PC-9 (cell line): ENCODE results near the gene SSR3. TPM values are rescaled to one million over a fixed set of nuclear protein-coding genes. Genes with fewer than 3 reads are reported as not detected.

Source experiments
- BruUV-seq: library from RNA; stranded (reverse); fragments of 400-500 nt; replicated peaks from 2 replicates; lab custom pipeline; 2021; lab: Mats Ljungman, UMichigan
- CTCF ChIA-PET: fragments of 300-600 bp; sonication (Branson Sonifier 250); formaldehyde crosslinking; loops from one replicate; lab custom pipeline; 2022; ENCODE audit warnings: antibody characterized with exemption; lab: Charles Lee
- POLR2A ChIA-PET: fragments of 300-600 bp; sonication (Branson Sonifier 250); formaldehyde crosslinking; loops from one replicate; lab custom pipeline; 2022; ENCODE audit warnings: antibody characterized with exemption; ENCODE audit not compliant: unreplicated experiment; lab: Charles Lee
- DNase-seq, 2 experiments: peaks; one replicate each; pipeline versions ENCODE4 v3.0.0 to v3.0.0-alpha.2; 2015 to 2022; ENCODE audit warnings: mixed read lengths in 1 of 2
- H2AFZ ChIP-seq: fragments of 200-600 bp; sonication (generic); 2 replicates; pipeline ENCODE4 v1.8.1; 2017; ENCODE audit warnings: antibody characterized with exemption
- H3F3A ChIP-seq: fragments of 200-600 bp; sonication (generic); 2 replicates; pipeline ENCODE4 v1.8.1; 2017; ENCODE audit warnings: antibody characterized with exemption, mild to moderate bottlenecking, low read depth; ENCODE audit not compliant: insufficient read depth
- H3K27ac ChIP-seq: fragments of 200-600 bp; sonication (generic); 2 replicates; pipeline ENCODE4 v1.6.1; 2016; ENCODE audit warnings: mixed run types
- H3K27me3 ChIP-seq: fragments of 200-600 bp; sonication (generic); 2 replicates; pipeline ENCODE4 v1.6.1; 2016; ENCODE audit warnings: low read depth, mixed run types; ENCODE audit not compliant: insufficient read depth
- H3K36me3 ChIP-seq: fragments of 200-600 bp; sonication (generic); 2 replicates; pipeline ENCODE4 v1.6.1; 2016; ENCODE audit warnings: low read depth, mixed run types
- H3K4me1 ChIP-seq: fragments of 200-600 bp; sonication (generic); replicated peaks from 2 replicates; pipeline ENCODE4 v1.6.1; 2016; ENCODE audit warnings: mixed run types; ENCODE audit not compliant: insufficient read depth
- H3K4me2 ChIP-seq: fragments of 200-600 bp; sonication (generic); 2 replicates; pipeline ENCODE4 v1.6.1; 2017; ENCODE audit warnings: mixed run types
- H3K4me3 ChIP-seq: fragments of 200-600 bp; sonication (generic); 2 replicates; pipeline ENCODE4 v1.6.1; 2016; ENCODE audit warnings: mixed run types
- H3K79me2 ChIP-seq: fragments of 200-600 bp; sonication (generic); 2 replicates; pipeline ENCODE4 v1.6.1; 2017; ENCODE audit warnings: low read depth, mixed run types
- H3K9me2 ChIP-seq: fragments of 200-600 bp; sonication (generic); 2 replicates; pipeline ENCODE4 v1.8.1; 2017; ENCODE audit warnings: mild to moderate bottlenecking; ENCODE audit not compliant: insufficient read depth
- H3K9me3 ChIP-seq: fragments of 200-600 bp; sonication (generic); 2 replicates; pipeline ENCODE4 v1.8.1; 2016; ENCODE audit warnings: low read depth; ENCODE audit not compliant: insufficient read depth
- H4K20me1 ChIP-seq: fragments of 200-600 bp; sonication (generic); 2 replicates; pipeline ENCODE4 v1.8.1; 2017; ENCODE audit not compliant: insufficient read depth
- CTCF ChIP-seq: fragments of 200-600 bp; sonication (generic); conservative IDR thresholded peaks from 2 replicates; pipeline ENCODE4 v1.6.1; 2017; ENCODE audit warnings: mixed run types, antibody characterized with exemption, mild to moderate bottlenecking, moderate library complexity
- EZH2 ChIP-seq: fragments of 200-600 bp; sonication (generic); IDR thresholded peaks from 2 replicates; pipeline ENCODE4 v1.8.0; 2017; ENCODE audit warnings: antibody characterized with exemption, low read depth
- intact Hi-C: fragments of 100-400 bp; cut with micrococcal nuclease; formaldehyde crosslinking; loops from one replicate; pipeline ENCODE4 v1.10.0; 2022; ENCODE audit not compliant: unreplicated experiment
- total RNA-seq: library from RNA; stranded (reverse); gene quantifications from 2 replicates; pipeline ENCODE4 v1.2.3, GENCODE V29; 2021

The SSR3 gene
- total RNA-seq, 1 experiment from 2014 or later: 152 TPM

DNA sequence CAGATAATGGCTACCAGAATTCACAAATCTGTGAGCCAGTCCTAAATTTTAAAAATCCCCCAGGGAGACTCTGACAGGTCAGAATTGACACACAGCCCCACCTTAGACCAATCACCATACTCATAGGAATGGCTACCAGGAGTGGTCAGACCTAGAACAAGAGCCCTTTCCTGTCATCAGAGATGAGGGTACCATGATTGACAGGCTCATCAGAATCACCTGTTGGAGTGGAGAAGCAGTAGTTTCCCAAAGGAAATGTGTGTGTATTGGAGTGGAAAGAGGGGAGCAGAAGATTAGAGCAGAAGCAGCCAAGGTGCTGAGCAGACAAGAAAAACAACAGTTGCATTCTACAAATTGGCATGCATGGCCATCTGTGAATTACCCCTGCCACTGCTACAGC is 27.0 kb upstream of the SSR3 start:
- Histone ChIP-seq H3K79me2 (no peaks in the 10 kb centered on the region), H3K9me2 (no peaks in the 10 kb centered on the region), H3K9me3 (no peaks in the 10 kb centered on the region), H3K4me1 (no peaks in the 10 kb centered on the region), H3F3A (no peaks in the 10 kb centered on the region), H3K27ac (no peak overlapping the region), H3K4me2 (no peak overlapping the region), H2AFZ (no peak overlapping the region), H3K27me3 (no peaks in the 10 kb centered on the region), H3K4me3 (no peak overlapping the region), H3K36me3 (no peaks in the 10 kb centered on the region), H4K20me1 (no peaks in the 10 kb centered on the region)
- DNase-seq: no peak
- TF ChIP-seq EZH2: no peak
- TF ChIP-seq CTCF: no peak
- ChIA-PET CTCF (no interaction called here), POLR2A (no interaction called here)
- no TSS peak for BruUV-seq
- intact Hi-C loops: no loop called here

DNA sequence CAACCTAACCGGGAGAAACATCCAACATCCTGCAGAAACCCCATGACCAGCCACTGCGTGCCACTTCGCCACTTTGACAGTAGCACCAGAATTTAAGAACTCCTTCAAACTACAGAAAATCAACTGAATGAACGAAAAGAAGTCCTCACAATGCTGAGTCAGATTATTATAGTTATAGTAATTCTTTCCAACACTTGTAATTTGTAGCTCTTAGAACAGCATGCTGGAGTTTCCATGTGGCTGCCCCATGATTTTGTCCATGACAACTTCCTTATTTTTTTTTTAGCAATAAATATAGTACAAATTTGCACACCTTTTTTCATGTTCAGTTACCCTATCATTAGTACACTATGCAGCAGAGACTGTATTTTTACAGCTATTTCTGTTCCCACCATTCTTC is 26.1 kb upstream of the SSR3 start:
- H3K4me3 ChIP-seq: no peak overlapping the region
- H3K4me2 ChIP-seq: no peak overlapping the region
- H2AFZ ChIP-seq: no peak overlapping the region
- H3K27me3 ChIP-seq: no peaks in the 10 kb centered on the region
- H4K20me1 ChIP-seq: no peaks in the 10 kb centered on the region
- POLR2A ChIA-PET: no interaction called here
- no peaks in the 10 kb centered on the region for H3K9me3 ChIP-seq
- no peaks in the 10 kb centered on the region for H3K4me1 ChIP-seq
- H3K27ac ChIP-seq: no peak overlapping the region
- H3K9me2 ChIP-seq: no peaks in the 10 kb centered on the region
- DNase-seq: no peak
- H3K36me3 ChIP-seq: no peaks in the 10 kb centered on the region
- intact Hi-C loops: no loop called here
- TF ChIP-seq EZH2: no peak
- no peak for TF ChIP-seq CTCF
- no peaks in the 10 kb centered on the region for H3K79me2 ChIP-seq
- H3F3A ChIP-seq: no peaks in the 10 kb centered on the region
- CTCF ChIA-PET: no interaction called here
- no TSS peak for BruUV-seq

DNA sequence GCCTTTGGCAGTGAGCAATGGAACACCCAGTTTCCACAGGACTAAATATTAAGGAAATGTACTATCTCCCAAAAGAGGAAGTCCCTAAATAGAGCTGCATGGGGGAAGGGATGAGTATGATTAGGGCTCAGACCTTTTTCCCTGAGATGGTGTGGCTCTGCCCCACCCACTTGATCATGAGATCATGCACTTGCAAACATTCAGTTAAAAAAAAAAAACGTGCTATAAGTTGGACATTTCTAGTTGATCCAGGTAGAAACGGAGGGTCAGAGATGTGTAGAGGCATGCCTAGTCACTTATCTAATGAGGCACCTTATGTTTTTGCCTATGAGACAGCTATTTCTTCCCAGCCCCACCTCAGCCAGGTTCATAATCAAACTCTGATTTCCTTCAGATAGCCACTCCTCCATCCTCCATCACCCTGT is 24.5 kb upstream of the SSR3 start:
- intact Hi-C loops: no loop called here
- Histone ChIP-seq H2AFZ (peak overlapping the region; percentile 4; the same call in 1 of the 2 replicates), H3K4me2 (no peak overlapping the region), H3K27me3 (no peaks in the 10 kb centered on the region), H3K9me3 (no peaks in the 10 kb centered on the region), H3K4me1 (no peaks in the 10 kb centered on the region), H3K79me2 (no peaks in the 10 kb centered on the region), H3F3A (no peaks in the 10 kb centered on the region), H3K4me3 (no peak overlapping the region), H3K9me2 (no peaks in the 10 kb centered on the region), H3K36me3 (no peaks in the 10 kb centered on the region), H4K20me1 (no peaks in the 10 kb centered on the region), H3K27ac (no peak overlapping the region)
- DNase-seq: no peak
- CTCF ChIA-PET: no interaction called here
- BruUV-seq: no TSS peak
- POLR2A ChIA-PET: no interaction called here
- no peak for TF ChIP-seq EZH2
- TF ChIP-seq CTCF: no peak
